K562 (cell line): ENCODE data around the gene WSCD2. TPM values are rescaled to one million over a fixed set of nuclear protein-coding genes. Genes with fewer than 3 reads are reported as not detected.

ENCODE experiments used
- CBFB ChIP-seq: sonication (generic); formaldehyde crosslinking; IDR thresholded peaks from 2 replicates; pipeline ENCODE4 v1.4.0; 2020; ENCODE audit warnings: mild to moderate bottlenecking, missing genetic modification reagents
- EP300 ChIP-seq: IDR thresholded peaks from 2 replicates; pipeline ENCODE4 v1.6.1; 2012; ENCODE audit warnings: low read length, improper control_type of control experiment
- NCOA1 ChIP-seq: fragments of 450-650 bp; IDR thresholded peaks from 2 replicates; pipeline ENCODE4 v1.6.1; 2016; ENCODE audit warnings: low read depth
- RBM34 ChIP-seq: fragments of 200-400 bp; formaldehyde crosslinking; IDR thresholded peaks from 2 replicates; pipeline ENCODE4 v1.6.1; 2018; ENCODE audit warnings: low read length, borderline replicate concordance; ENCODE audit not compliant: insufficient read depth
- RFX7 ChIP-seq: fragments of 250-450 bp; sonication (Bioruptor Pico); IDR thresholded peaks from 2 replicates; pipeline ENCODE4 v1.5.1; 2021; ENCODE audit warnings: mild to moderate bottlenecking
- RNF219 ChIP-seq: fragments of 250-450 bp; sonication (Bioruptor Pico); IDR thresholded peaks from 2 replicates; pipeline ENCODE4 v1.5.0; 2022; ENCODE audit warnings: mild to moderate bottlenecking
- TRIM25 ChIP-seq: fragments of 450-650 bp; IDR thresholded peaks from 2 replicates; pipeline ENCODE4 v1.7.0; 2016; ENCODE audit warnings: borderline replicate concordance
- ZBTB1 ChIP-seq: sonication (generic); formaldehyde crosslinking; IDR thresholded peaks from 2 replicates; pipeline ENCODE4 v1.8.1; 2023; ENCODE audit warnings: missing genetic modification reagents, low read depth, mild to moderate bottlenecking, borderline replicate concordance
- ZNF263 ChIP-seq: sonication (generic); formaldehyde crosslinking; IDR thresholded peaks from 2 replicates; pipeline ENCODE4 v1.8.0; 2022; ENCODE audit warnings: mild to moderate bottlenecking, missing genetic modification reagents, borderline replicate concordance
- polyA plus RNA-seq, 8 experiments: library from polyadenylated mRNA; depleted of rRNA in 4 of 8; stranded (reverse) in 5 of 8; unstranded in 3 of 8; fragments of >200 nt; fragmentation: Nextera tagmentation in 2 of 8; fragmentation: Illumina TruSeq in 1 of 8; extraction: Ambion mirVana in 2 of 8; extraction: Trizol in 1 of 8; gene quantifications; 2 replicates each; pipeline versions ENCODE4 v1.2.1 to v1.2.3, GENCODE V29; 2011 to 2014; ENCODE audit warnings: inconsistent platforms in 1 of 8, missing spikeins in 1 of 8
- total RNA-seq, 7 experiments: library from RNA; depleted of rRNA in 6 of 7; stranded (reverse); fragments of >200 nt in 6 of 7; fragmentation: Illumina TruSeq in 2 of 7; extraction: Trizol in 2 of 7; gene quantifications; 2 replicates each; pipeline versions ENCODE4 v1.2.1 to v1.2.3, GENCODE V29; 2011 to 2021; ENCODE audit warnings: low replicate concordance in 1 of 7
- TF ChIP-seq, protein P1 (sequence below): fragments of 450-650 bp; IDR thresholded peaks from 2 replicates; pipeline ENCODE4 v1.6.1; 2017; ENCODE audit warnings: antibody characterized with exemption, mild to moderate bottlenecking
- TF ChIP-seq, protein P2 (sequence below): fragments of 250-450 bp; sonication (Bioruptor Pico); IDR thresholded peaks from 2 replicates; pipeline ENCODE4 v1.9.0; 2021; ENCODE audit warnings: mild to moderate bottlenecking, inconsistent platforms
- TF ChIP-seq, protein P3 (sequence below): IDR thresholded peaks from 3 replicates; pipeline ENCODE4 v1.6.1; 2011; ENCODE audit warnings: borderline replicate concordance, mild to moderate bottlenecking, moderate library complexity; ENCODE audit not compliant: insufficient read length; ENCODE audit errors: extremely low read depth

Gene WSCD2
- total and polyA plus RNA-seq, 9 of the 15 experiments (the other 6 are each of a cell fraction or from before 2014, with no cell fraction given), result 0.72 to 14.1 (median 4.0) TPM

- TF ChIP-seq ZNF263 (CRISPR knock-in tag) (no peak), TRIM25 (no peak), RNF219 (CRISPR knock-in tag) (no peak), RBM34 (no peak), EP300 (no peak), CBFB (no peak), ZBTB1 (no peak), NCOA1 (no peak), RFX7 (CRISPR knock-in tag) (no peak)
- TF ChIP-seq, protein P1, sequence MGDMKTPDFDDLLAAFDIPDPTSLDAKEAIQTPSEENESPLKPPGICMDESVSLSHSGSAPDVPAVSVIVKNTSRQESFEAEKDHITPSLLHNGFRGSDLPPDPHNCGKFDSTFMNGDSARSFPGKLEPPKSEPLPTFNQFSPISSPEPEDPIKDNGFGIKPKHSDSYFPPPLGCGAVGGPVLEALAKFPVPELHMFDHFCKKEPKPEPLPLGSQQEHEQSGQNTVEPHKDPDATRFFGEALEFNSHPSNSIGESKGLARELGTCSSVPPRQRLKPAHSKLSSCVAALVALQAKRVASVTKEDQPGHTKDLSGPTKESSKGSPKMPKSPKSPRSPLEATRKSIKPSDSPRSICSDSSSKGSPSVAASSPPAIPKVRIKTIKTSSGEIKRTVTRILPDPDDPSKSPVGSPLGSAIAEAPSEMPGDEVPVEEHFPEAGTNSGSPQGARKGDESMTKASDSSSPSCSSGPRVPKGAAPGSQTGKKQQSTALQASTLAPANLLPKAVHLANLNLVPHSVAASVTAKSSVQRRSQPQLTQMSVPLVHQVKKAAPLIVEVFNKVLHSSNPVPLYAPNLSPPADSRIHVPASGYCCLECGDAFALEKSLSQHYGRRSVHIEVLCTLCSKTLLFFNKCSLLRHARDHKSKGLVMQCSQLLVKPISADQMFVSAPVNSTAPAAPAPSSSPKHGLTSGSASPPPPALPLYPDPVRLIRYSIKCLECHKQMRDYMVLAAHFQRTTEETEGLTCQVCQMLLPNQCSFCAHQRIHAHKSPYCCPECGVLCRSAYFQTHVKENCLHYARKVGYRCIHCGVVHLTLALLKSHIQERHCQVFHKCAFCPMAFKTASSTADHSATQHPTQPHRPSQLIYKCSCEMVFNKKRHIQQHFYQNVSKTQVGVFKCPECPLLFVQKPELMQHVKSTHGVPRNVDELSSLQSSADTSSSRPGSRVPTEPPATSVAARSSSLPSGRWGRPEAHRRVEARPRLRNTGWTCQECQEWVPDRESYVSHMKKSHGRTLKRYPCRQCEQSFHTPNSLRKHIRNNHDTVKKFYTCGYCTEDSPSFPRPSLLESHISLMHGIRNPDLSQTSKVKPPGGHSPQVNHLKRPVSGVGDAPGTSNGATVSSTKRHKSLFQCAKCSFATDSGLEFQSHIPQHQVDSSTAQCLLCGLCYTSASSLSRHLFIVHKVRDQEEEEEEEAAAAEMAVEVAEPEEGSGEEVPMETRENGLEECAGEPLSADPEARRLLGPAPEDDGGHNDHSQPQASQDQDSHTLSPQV, result no peak
- TF ChIP-seq, protein P2, sequence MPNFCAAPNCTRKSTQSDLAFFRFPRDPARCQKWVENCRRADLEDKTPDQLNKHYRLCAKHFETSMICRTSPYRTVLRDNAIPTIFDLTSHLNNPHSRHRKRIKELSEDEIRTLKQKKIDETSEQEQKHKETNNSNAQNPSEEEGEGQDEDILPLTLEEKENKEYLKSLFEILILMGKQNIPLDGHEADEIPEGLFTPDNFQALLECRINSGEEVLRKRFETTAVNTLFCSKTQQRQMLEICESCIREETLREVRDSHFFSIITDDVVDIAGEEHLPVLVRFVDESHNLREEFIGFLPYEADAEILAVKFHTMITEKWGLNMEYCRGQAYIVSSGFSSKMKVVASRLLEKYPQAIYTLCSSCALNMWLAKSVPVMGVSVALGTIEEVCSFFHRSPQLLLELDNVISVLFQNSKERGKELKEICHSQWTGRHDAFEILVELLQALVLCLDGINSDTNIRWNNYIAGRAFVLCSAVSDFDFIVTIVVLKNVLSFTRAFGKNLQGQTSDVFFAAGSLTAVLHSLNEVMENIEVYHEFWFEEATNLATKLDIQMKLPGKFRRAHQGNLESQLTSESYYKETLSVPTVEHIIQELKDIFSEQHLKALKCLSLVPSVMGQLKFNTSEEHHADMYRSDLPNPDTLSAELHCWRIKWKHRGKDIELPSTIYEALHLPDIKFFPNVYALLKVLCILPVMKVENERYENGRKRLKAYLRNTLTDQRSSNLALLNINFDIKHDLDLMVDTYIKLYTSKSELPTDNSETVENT (CRISPR knock-in tag), result no peak
- TF ChIP-seq, protein P3, sequence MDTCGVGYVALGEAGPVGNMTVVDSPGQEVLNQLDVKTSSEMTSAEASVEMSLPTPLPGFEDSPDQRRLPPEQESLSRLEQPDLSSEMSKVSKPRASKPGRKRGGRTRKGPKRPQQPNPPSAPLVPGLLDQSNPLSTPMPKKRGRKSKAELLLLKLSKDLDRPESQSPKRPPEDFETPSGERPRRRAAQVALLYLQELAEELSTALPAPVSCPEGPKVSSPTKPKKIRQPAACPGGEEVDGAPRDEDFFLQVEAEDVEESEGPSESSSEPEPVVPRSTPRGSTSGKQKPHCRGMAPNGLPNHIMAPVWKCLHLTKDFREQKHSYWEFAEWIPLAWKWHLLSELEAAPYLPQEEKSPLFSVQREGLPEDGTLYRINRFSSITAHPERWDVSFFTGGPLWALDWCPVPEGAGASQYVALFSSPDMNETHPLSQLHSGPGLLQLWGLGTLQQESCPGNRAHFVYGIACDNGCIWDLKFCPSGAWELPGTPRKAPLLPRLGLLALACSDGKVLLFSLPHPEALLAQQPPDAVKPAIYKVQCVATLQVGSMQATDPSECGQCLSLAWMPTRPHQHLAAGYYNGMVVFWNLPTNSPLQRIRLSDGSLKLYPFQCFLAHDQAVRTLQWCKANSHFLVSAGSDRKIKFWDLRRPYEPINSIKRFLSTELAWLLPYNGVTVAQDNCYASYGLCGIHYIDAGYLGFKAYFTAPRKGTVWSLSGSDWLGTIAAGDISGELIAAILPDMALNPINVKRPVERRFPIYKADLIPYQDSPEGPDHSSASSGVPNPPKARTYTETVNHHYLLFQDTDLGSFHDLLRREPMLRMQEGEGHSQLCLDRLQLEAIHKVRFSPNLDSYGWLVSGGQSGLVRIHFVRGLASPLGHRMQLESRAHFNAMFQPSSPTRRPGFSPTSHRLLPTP, result no peak
Observed at GRCh38 chr12:108241986-108242703, 113.1 kb downstream of the WSCD2 start (continued).
